HG03139 (cell line): ENCODE data around the gene BLOC1S3.

Source experiments
- ATAC-seq: cut with Tn5 transposase; IDR thresholded peaks from one replicate; pipeline ENCODE4 v1.9.1; 2021; ENCODE audit not compliant: unreplicated experiment

BLOC1S3 gene

GRCh38 chr19:45179072-45179891 is 698 bp downstream of the BLOC1S3 start:
- ATAC-seq, result no peak

GRCh38 chr19:45179892-45180370 is 1.3 kb downstream of the BLOC1S3 start:
- ATAC-seq, result no peak

DNA sequence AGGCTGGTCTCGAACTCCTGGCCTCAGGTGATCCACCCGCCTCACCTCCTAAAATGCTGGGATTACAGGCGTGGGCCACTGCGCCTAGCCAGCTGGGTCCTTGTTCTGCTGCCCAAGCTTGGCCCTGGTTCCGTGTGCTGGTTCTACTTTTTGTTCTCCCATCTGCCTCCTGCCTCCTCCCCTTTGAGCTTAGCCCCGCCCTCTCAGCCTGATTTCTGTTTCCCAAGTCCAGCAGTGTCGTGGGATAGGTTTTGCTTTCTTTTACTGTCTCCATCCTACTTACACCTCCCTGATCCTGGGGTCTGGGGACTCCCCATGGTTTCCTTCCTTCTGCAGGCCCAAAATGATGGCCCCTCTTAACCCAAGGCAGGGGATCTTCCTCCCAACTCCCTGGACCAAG is 2.4 kb downstream of the BLOC1S3 start:
- ATAC-seq, result no peak

- ATAC-seq, result no peak
Measured at GRCh38 chr19:45182758-45183157, 4.2 kb downstream of the BLOC1S3 start.

DNA sequence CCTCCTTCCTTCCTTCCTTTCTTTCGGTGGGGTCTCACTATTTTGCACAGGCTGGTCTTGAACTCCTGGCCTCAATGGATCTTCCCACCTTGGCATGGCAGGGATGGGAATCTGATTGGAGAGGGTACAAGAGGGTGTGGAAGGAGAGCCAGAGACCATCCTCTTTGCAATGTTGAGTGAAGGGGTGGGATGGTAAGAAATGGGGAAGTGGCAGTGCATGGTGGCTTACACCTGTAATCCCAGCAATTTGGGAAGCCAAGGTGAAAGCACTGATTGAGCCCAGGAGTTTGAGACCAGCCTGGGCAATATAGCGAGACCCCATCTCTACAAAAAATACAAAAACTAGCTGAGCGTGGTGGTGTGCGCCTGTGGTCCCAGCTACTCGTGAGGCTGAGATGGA is 5.5 kb downstream of the BLOC1S3 start:
- ATAC-seq, result no peak

GRCh38 chr19:45186509-45187334 is 8.1 kb downstream of the BLOC1S3 start:
- ATAC-seq, result no peak

GRCh38 chr19:45187421-45188100 is 9.0 kb downstream of the BLOC1S3 start:
- no peak for ATAC-seq

DNA sequence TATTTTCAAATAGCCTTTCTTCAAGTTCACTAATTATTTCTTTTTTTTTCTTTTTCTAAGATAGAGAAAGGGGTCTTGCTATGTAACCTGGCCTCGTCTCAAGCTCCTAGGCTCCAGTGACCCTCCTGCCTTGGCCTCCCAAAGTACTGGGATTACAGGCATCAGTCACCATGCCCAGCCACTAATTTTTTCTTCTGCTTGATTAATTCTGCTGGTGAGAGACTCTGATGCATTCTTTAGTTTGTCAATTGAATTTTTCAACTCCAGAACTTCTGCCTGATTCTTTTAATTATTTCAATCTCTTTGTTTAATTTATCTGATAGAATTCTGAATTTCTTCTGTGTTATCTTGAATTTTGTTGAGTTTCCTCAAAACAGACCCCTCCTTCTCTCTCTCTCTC is 11.4 kb downstream of the BLOC1S3 start:
- no peak for ATAC-seq

GRCh38 chr19:45191375-45191774 is 12.8 kb downstream of the BLOC1S3 start:
- no peak for ATAC-seq

DNA sequence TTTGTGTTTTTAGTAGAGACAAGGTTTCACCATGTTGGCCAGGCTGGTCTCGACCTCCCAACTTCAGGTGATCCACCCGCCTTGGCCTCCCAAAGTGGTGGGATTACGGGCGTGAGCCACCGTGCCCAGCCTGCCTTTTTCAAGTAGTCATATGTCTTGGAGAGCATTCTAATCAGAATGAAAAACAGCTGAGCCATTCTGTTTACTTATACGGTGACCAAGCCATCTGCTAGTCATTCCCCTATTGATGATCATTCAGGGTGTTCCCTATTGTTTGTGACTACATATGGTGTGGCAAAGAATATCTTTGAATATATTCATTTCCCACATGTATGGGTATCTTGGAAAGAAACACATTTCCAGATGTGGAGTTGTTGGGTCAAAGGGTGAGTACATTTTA is 17.2 kb downstream of the BLOC1S3 start:
- no peak for ATAC-seq

DNA sequence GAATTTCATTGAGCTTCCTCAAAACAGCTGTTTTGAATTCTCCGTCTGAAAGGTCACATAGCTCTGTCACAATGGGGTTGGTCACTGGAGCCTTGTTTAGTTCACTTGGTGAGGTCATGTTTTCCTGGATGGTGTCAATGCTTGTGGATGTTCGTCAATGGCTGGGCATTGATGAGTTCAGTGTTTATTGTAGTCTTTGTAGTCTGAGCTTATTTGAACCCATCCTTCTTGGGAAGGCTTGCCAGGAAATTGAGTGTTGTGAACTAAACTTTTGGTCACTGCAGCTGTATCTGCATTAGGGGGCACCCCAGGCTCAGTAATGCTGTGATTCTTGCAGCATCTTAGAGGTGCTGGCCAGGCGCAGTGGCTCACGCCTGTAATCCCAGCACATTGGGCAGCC is 22.0 kb downstream of the BLOC1S3 start:
- ATAC-seq, result no peak

DNA sequence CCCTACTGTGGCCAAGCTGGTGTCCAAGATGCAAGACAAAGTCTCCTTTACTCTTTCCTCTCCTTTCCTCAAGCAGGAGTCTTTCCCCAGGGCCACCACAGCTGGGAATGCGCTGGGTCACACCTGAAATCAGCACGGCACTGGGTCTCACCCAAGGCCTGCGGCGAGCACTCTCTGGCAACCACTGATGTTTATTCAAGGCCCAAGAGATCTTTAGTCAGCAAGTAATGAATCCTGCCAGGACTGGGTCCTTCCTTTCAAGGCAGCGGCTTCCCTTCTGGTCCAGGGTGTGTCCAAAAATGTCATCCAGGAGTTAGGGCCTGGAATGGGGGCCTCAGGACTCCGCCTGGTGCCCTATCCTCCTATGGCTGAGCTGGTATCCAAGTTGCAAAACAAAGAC is 24.1 kb downstream of the BLOC1S3 start:
- no peak for ATAC-seq

DNA sequence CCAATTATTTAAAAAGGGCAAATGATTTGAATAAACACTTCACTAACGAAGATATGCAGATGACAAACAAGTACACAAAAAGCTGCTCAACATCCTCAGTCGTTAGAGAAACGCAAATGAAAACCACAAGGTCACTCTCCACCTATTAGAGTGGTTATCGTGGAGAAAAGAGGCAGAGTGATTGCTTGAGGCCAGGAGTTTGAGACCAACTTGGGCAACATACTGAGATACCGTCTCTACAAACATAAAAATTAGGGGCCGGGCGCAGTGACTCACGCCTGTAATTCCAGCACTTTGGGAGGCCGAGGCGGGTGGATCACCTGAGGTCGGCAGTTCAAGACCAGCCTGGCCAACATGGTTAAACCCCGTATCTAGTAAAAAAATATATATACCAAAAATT is 27.2 kb downstream of the BLOC1S3 start:
- ATAC-seq, result no peak

DNA sequence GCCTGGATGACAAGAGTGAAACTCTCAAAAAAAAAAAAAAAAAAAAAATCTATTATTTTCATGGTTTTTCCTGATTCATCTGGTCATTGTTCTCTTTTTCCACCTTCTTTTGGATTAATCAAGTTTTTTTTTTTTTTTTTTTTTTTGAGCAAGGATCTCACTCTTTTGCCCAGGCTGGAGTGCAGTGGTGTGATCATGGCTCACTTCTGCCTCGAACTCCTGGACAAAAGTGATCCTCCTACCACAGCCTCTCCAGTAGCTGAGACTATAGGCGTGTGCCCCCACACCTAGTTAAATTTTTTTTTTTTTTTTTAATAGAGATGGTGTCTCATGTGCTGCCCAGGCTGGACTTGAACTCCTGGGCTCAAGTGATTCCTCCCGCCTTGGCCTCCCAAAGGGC is 27.7 kb downstream of the BLOC1S3 start:
- no peak for ATAC-seq

- no peak for ATAC-seq
Measured at GRCh38 chr19:45211751-45212381, 33.3 kb downstream of the BLOC1S3 start.

- ATAC-seq, result no peak
Measured at GRCh38 chr19:45213031-45213430, 34.4 kb downstream of the BLOC1S3 start.

- ATAC-seq, result no peak
Measured at GRCh38 chr19:45215391-45216191, 37.0 kb downstream of the BLOC1S3 start.

GRCh38 chr19:45216667-45217066 is 38.1 kb downstream of the BLOC1S3 start:
- no peak for ATAC-seq

GRCh38 chr19:45217193-45217956 is 38.8 kb downstream of the BLOC1S3 start:
- ATAC-seq, result no peak

- ATAC-seq, result no peak
Measured at GRCh38 chr19:45217957-45218334, 39.4 kb downstream of the BLOC1S3 start.
